Bronchial epithelial cell (primary cell): ENCODE results near the gene RGS7BP. TPM values are rescaled to one million over a fixed set of nuclear protein-coding genes. Genes with fewer than 3 reads are reported as not detected.
"Not testable (repeated sequence)": the region's sequence is repeated elsewhere in the genome, so short reads cannot be mapped to it uniquely, and the experiment has no call there.

ENCODE experiments used
- DNase-seq: peaks from one replicate; pipeline ENCODE4 v3.0.0-alpha.2; 2010; ENCODE audit warnings: low read depth
- FAIRE-seq: peaks from 2 replicates; lab custom pipeline; 2011; peaks lifted over from hg19 to GRCh38; lab: Jason Lieb, UNC
- H3K27me3 ChIP-seq: 2 replicates; pipeline ENCODE4 v1.5.1; 2011; ENCODE audit warnings: low read length; ENCODE audit not compliant: control insufficient read depth, insufficient read depth
- H3K36me3 ChIP-seq: 2 replicates; pipeline ENCODE4 v1.5.1; 2011; ENCODE audit warnings: low read length; ENCODE audit not compliant: control insufficient read depth, insufficient read depth
- H3K4me3 ChIP-seq: 2 replicates; pipeline ENCODE4 v1.5.1; 2011; ENCODE audit warnings: mild to moderate bottlenecking, low read depth, low read length, control low read depth
- CTCF ChIP-seq: IDR thresholded peaks from 2 replicates; pipeline ENCODE4 v1.5.1; 2011; ENCODE audit warnings: mild to moderate bottlenecking, moderate library complexity, low read length, control low read depth, inconsistent platforms; ENCODE audit not compliant: insufficient read depth, severe bottlenecking
- total RNA-seq: library from RNA; depleted of rRNA; stranded (reverse); fragments of >200 nt; gene quantifications from 2 replicates; pipeline ENCODE4 v1.2.1, GENCODE V29; 2014

The RGS7BP gene
- total RNA-seq, 1 donor from 2014 or later, result not detected

GRCh38 chr5:64526734-64527439 lies 21.1 kb downstream of the RGS7BP start:
- Histone ChIP-seq H3K36me3 (no peaks in the 10 kb centered on the region), H3K4me3 (no peak overlapping the region), H3K27me3 (no peaks in the 10 kb centered on the region)
- no peak for DNase-seq
- no peak for FAIRE-seq
- no peak for TF ChIP-seq CTCF

GRCh38 chr5:64530076-64530475 lies 24.3 kb downstream of the RGS7BP start:
- DNase-seq (no peak), FAIRE-seq (no peak)
- no peak for TF ChIP-seq CTCF
- Histone ChIP-seq H3K27me3 (no peaks in the 10 kb centered on the region), H3K36me3 (no peaks in the 10 kb centered on the region), H3K4me3 (no peak overlapping the region)

GRCh38 chr5:64532212-64532611 lies 26.4 kb downstream of the RGS7BP start:
- no peaks in the 10 kb centered on the region for H3K36me3 ChIP-seq
- no peak overlapping the region for H3K4me3 ChIP-seq
- TF ChIP-seq CTCF, result no peak
- no peak for FAIRE-seq
- H3K27me3 ChIP-seq, result no peaks in the 10 kb centered on the region
- no peak for DNase-seq

GRCh38 chr5:64532657-64533056 lies 26.8 kb downstream of the RGS7BP start:
- no peaks in the 10 kb centered on the region for H3K36me3 ChIP-seq
- no peak overlapping the region for H3K4me3 ChIP-seq
- DNase-seq (no peak), FAIRE-seq (no peak)
- TF ChIP-seq CTCF, result no peak
- no peaks in the 10 kb centered on the region for H3K27me3 ChIP-seq

GRCh38 chr5:64534033-64534432 lies 28.2 kb downstream of the RGS7BP start:
- no peaks in the 10 kb centered on the region for H3K27me3 ChIP-seq
- no peak for TF ChIP-seq CTCF
- H3K36me3 ChIP-seq, result no peaks in the 10 kb centered on the region
- FAIRE-seq (no peak), DNase-seq (peak; percentile 17)
- no peak overlapping the region for H3K4me3 ChIP-seq

- no peak for TF ChIP-seq CTCF
- FAIRE-seq, result no peak
These were observed 52.1 kb downstream of the RGS7BP start for GRCh38 chr5:64557911-64558310.

GRCh38 chr5:64558641-64559040 lies 52.8 kb downstream of the RGS7BP start:
- FAIRE-seq, H3K4me3 ChIP-seq, H3K36me3 ChIP-seq, DNase-seq, H3K27me3 ChIP-seq: not testable (repeated sequence)

More at GRCh38 chr5:64557911-64558310, 52.1 kb downstream of the RGS7BP start:
- no peak for DNase-seq
- no peaks in the 10 kb centered on the region for H3K27me3 ChIP-seq
- no peak overlapping the region for H3K4me3 ChIP-seq
- no peaks in the 10 kb centered on the region for H3K36me3 ChIP-seq
